GM12873 (cell line): ENCODE measurements around the gene RNFT2.

Experiments
- CTCF ChIP-seq: IDR thresholded peaks from 2 replicates; pipeline ENCODE4 v1.5.1; 2012; ENCODE audit warnings: low read depth, mild to moderate bottlenecking, moderate library complexity, low read length, control low read depth; ENCODE audit not compliant: insufficient read depth; ENCODE audit errors: missing control alignments

RNFT2 gene

DNA sequence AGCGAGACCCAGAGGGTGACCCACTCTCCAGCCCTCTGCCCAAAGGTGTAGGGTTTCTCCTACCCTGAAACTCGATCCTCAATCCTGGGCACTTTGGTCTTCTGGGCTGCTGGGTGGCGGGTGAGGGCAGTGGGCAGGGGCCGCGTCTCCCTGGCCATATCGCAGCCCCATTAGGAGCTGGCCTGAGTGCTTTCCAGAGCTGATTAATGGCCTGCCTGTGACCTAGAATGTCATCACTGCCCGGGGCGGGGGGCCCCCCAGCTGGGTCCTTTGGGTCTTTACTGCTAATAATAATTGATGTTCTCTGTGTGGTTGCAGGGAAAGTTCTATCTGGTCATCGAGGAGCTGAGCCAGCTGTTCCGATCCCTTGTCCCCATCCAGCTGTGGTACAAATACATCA lies 95.4 kb downstream of the RNFT2 start:
- TF ChIP-seq CTCF = no peak

DNA sequence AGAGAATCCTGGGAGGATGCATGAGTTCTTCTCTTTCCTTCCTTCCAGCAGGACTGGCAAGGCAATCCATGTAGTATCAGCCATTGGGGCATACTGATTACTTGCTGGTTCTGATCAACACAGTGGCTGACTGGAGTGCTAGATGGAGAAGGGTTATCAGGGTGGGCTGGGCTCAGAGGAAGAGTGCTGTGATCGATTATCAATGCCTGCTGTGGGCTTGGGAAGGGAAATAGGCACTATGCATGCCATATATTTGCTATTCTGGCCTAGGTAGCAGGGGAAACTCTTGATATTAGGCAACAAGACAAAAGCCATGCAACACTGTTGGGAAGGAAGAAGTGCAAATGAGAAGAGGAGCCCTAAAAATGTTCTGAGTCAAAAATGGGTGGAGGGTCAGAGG lies 97.4 kb downstream of the RNFT2 start:
- no peak for TF ChIP-seq CTCF

DNA sequence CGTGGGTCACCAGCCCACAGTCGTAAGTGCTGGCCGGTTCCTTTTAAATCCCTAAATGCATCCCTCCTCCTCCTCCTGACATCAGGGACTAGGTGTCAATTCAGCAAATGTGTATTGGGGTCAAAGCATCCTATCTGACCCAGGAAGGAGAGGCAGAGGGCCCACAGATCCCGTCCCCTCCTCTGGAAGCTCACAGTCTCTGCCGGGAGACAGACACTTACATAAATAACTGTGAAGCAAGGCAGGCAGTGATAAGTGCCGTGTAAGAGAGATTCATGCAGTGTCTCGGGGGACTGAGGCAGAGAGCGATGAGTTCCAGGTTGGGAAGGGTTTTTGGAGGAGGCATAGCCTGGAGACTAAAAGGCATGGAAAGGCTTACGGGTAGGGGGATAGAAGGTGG lies 99.0 kb downstream of the RNFT2 start:
- TF ChIP-seq CTCF = no peak

DNA sequence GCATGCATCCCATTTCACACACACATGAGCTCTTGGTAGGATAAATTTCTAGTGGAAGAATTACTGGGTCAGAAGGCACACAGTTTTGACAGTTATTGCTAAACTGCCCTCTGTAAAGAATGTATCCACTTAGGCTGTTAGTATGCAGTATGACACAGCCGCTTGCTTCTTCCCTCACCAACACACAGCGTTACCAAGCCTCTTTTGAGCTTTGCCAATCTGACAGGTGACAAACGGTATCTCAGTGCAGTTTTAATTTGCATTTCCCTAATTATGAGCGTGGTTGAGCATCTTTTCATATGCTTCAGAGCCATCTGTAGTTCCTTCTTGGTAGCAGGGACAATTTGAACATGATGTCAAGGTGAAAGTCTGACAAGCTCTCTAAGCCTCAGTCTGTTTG lies 100.2 kb downstream of the RNFT2 start:
- TF ChIP-seq CTCF = no peak

GRCh38 chr12:116839287-116839830 lies 101.2 kb downstream of the RNFT2 start:
- TF ChIP-seq CTCF = no peak

GRCh38 chr12:116843085-116843484 lies 105.0 kb downstream of the RNFT2 start:
- TF ChIP-seq CTCF = no peak

DNA sequence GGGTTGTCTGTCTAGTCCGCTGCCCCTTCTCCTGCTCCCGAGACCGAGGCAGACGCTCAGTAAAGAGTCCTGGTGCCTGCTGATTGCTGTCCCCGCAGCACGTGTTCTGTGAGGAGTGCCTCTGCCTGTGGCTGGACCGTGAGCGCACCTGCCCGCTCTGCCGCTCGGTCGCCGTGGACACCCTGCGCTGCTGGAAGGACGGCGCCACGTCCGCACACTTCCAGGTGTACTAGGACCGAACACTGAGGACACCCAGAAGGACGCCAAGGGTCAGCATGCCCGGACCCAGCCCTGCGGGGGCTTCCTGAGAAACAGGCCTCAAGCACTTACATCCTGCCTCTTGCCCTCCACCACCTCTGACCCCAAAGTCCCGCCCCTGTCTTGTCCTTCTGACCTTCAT lies 111.1 kb downstream of the RNFT2 start:
- TF ChIP-seq CTCF = no peak
